H1 (cell line): ENCODE data around the gene NBPF9. TPM values are rescaled to one million over a fixed set of nuclear protein-coding genes. Genes with fewer than 3 reads are reported as not detected.
"Not testable (repeated sequence)": the region's sequence is repeated elsewhere in the genome, so short reads cannot be mapped to it uniquely, and the experiment has no call there.

Experiments
- CTCF ChIA-PET: fragments of 300-600 bp; sonication (Branson Sonifier 250); formaldehyde crosslinking; loops from one replicate; lab custom pipeline; 2021; ENCODE audit not compliant: partially characterized antibody; lab: Charles Lee
- POLR2A ChIA-PET: fragments of 300-600 bp; sonication (Branson Sonifier 250); formaldehyde crosslinking; loops from one replicate; lab custom pipeline; 2021; ENCODE audit warnings: inconsistent platforms; ENCODE audit not compliant: partially characterized antibody; lab: Charles Lee
- DNase-seq, 2 experiments: peaks; one replicate each; pipeline versions ENCODE4 v3.0.0 to v3.0.0-alpha.2; 2010 to 2022; ENCODE audit warnings: low spot score in 2 of 2, low read depth in 1 of 2, mixed read lengths in 1 of 2
- FAIRE-seq: peaks from 2 replicates; lab custom pipeline; 2011; peaks lifted over from hg19 to GRCh38; lab: Jason Lieb, UNC
- H2AFZ ChIP-seq: 2 replicates; pipeline ENCODE4 v1.8.1; 2012; ENCODE audit warnings: low read length, inconsistent platforms
- H2AK5ac ChIP-seq: 2 replicates; pipeline ENCODE4 v1.6.1; 2013; ENCODE audit warnings: low read depth, low read length
- H2BK120ac ChIP-seq: replicated peaks from 2 replicates; pipeline ENCODE3; 2013; ENCODE audit warnings: low read depth, low read length, inconsistent platforms
- H2BK12ac ChIP-seq: 2 replicates; pipeline ENCODE4 v1.6.1; 2013; ENCODE audit warnings: low read depth, low read length
- H2BK15ac ChIP-seq: 2 replicates; pipeline ENCODE4 v1.6.1; 2013; ENCODE audit warnings: low read length
- H2BK20ac ChIP-seq: 2 replicates; pipeline ENCODE4 v1.6.1; 2013; ENCODE audit warnings: low read length
- H2BK5ac ChIP-seq: 2 replicates; pipeline ENCODE4 v1.6.1; 2013; ENCODE audit warnings: low read depth, low read length
- H3K14ac ChIP-seq: 2 replicates; pipeline ENCODE4 v1.6.1; 2013; ENCODE audit warnings: inconsistent platforms; ENCODE audit not compliant: insufficient read length
- H3K18ac ChIP-seq: 2 replicates; pipeline ENCODE4 v1.6.1; 2013; ENCODE audit warnings: low read length; ENCODE audit errors: extremely low read depth
- H3K23ac ChIP-seq: 2 replicates; pipeline ENCODE4 v1.6.1; 2013; ENCODE audit warnings: inconsistent platforms; ENCODE audit not compliant: insufficient read length
- H3K23me2 ChIP-seq: 2 replicates; pipeline ENCODE4 v1.6.1; 2013; ENCODE audit warnings: low read depth, low read length
- H3K27ac ChIP-seq: 2 replicates; pipeline ENCODE4 v1.6.1; 2011; ENCODE audit warnings: low read depth, low read length, inconsistent platforms
- H3K27me3 ChIP-seq, 4 experiments: replicated peaks in 1 of 4; 1 replicate in 1 of 4; 2 replicates in 3 of 4; pipeline versions ENCODE4 v1.6.1 to v1.8.1; 2011 to 2013; ENCODE audit warnings: low read length in 3 of 4, mild to moderate bottlenecking in 3 of 4, inconsistent platforms in 2 of 4, mixed read lengths in 2 of 4, moderate library complexity in 1 of 4; ENCODE audit not compliant: control insufficient read depth in 3 of 4, insufficient read depth in 3 of 4; ENCODE audit errors: extremely low read depth in 1 of 4
- H3K36me3 ChIP-seq, 4 experiments: 2 replicates each; pipeline versions ENCODE4 v1.6.1 to v1.8.1; 2011 to 2013; ENCODE audit warnings: mild to moderate bottlenecking in 4 of 4, low read length in 3 of 4, moderate library complexity in 2 of 4, control low read depth in 1 of 4, inconsistent platforms in 1 of 4; ENCODE audit not compliant: insufficient read depth in 4 of 4, control insufficient read depth in 2 of 4
- H3K4ac ChIP-seq: replicated peaks from 2 replicates; pipeline ENCODE3; 2013; ENCODE audit warnings: low read length, low read depth, mixed read lengths, inconsistent platforms; ENCODE audit not compliant: insufficient read length
- H3K4me1 ChIP-seq, 4 experiments: replicated peaks in 1 of 4; 1 replicate in 1 of 4; 2 replicates in 3 of 4; pipeline versions ENCODE4 v1.6.1 to v1.8.1; 2011 to 2013; ENCODE audit warnings: low read length in 3 of 4, inconsistent platforms in 2 of 4, mixed read lengths in 1 of 4; ENCODE audit not compliant: insufficient read depth in 4 of 4, control insufficient read depth in 3 of 4
- H3K4me2 ChIP-seq, 2 experiments: 2 replicates each; pipeline versions ENCODE4 v1.6.1 to v1.8.1; 2011 to 2013; ENCODE audit warnings: low read depth in 2 of 2, low read length in 2 of 2, control low read depth in 1 of 2, inconsistent platforms in 1 of 2, mild to moderate bottlenecking in 1 of 2; ENCODE audit not compliant: insufficient read depth in 1 of 2
- H3K4me3 ChIP-seq, 4 experiments: fragments of 200-600, 300-600 bp in 1 of 4; sonication (generic), shearing (Covaris generic), sonication (Bioruptor Twin) in 1 of 4; 2 replicates each; pipeline versions ENCODE4 v1.5.1 to v1.8.1; 2011 to 2016; ENCODE audit warnings: low read length in 4 of 4, low read depth in 3 of 4, control low read depth in 2 of 4, inconsistent platforms in 2 of 4, mild to moderate bottlenecking in 2 of 4, mixed read lengths in 1 of 4, moderate library complexity in 1 of 4; ENCODE audit not compliant: insufficient read depth in 2 of 4; ENCODE audit errors: extremely low read depth in 1 of 4
- H3K56ac ChIP-seq: replicated peaks from 2 replicates; pipeline ENCODE3; 2013; ENCODE audit warnings: low read depth, mild to moderate bottlenecking, mixed read lengths, low read length, inconsistent platforms; ENCODE audit not compliant: insufficient read length
- H3K79me1 ChIP-seq: 2 replicates; pipeline ENCODE4 v1.6.1; 2013; ENCODE audit warnings: low read depth, low read length, control low read depth
- H3K79me2 ChIP-seq, 2 experiments: 2 replicates each; pipeline versions ENCODE4 v1.6.1 to v1.8.1; 2012 to 2013; ENCODE audit warnings: low read length in 2 of 2, mild to moderate bottlenecking in 2 of 2, inconsistent platforms in 1 of 2; ENCODE audit not compliant: insufficient read depth in 2 of 2, control insufficient read depth in 1 of 2
- H3K9ac ChIP-seq, 4 experiments: replicated peaks in 1 of 4; 1 replicate in 1 of 4; 2 replicates in 3 of 4; pipeline versions ENCODE4 v1.6.1 to v1.8.1; 2011 to 2013; ENCODE audit warnings: low read depth in 3 of 4, low read length in 3 of 4, control low read depth in 2 of 4, mild to moderate bottlenecking in 2 of 4, moderate library complexity in 2 of 4, inconsistent platforms in 1 of 4; ENCODE audit errors: extremely low read depth in 1 of 4
- H3K9me3 ChIP-seq, 2 experiments: 2 replicates each; pipeline versions ENCODE4 v1.6.1 to v1.8.1; 2012 to 2013; ENCODE audit warnings: mild to moderate bottlenecking in 2 of 2, moderate library complexity in 2 of 2, control low read depth in 1 of 2, inconsistent platforms in 1 of 2, low read depth in 1 of 2, low read length in 1 of 2, mixed read lengths in 1 of 2; ENCODE audit not compliant: insufficient read depth in 2 of 2
- H4K20me1 ChIP-seq, 2 experiments: replicated peaks in 1 of 2; 2 replicates each; pipeline versions ENCODE3 to v1.8.1; 2011 to 2013; ENCODE audit warnings: inconsistent platforms in 2 of 2, low read length in 2 of 2, mild to moderate bottlenecking in 1 of 2; ENCODE audit not compliant: insufficient read depth in 2 of 2, control insufficient read depth in 1 of 2
- H4K5ac ChIP-seq: 2 replicates; pipeline ENCODE4 v1.6.1; 2013; ENCODE audit warnings: low read length, low read depth, mixed read lengths, inconsistent platforms; ENCODE audit not compliant: insufficient read length
- H4K8ac ChIP-seq: 2 replicates; pipeline ENCODE4 v1.8.0; 2013; ENCODE audit warnings: mild to moderate bottlenecking, moderate library complexity, low read length, inconsistent platforms; ENCODE audit not compliant: insufficient read depth; ENCODE audit errors: extremely low read depth
- H4K91ac ChIP-seq: replicated peaks from 2 replicates; pipeline ENCODE3; 2013; ENCODE audit warnings: low read length, mixed read lengths, inconsistent platforms; ENCODE audit not compliant: insufficient read length
- WGBS, 2 experiments: shearing (Covaris generic) in 1 of 2; methylation state at CpG; one replicate each; pipeline versions ENCODE4 v1.1.6 to v1.1.7; 2013 to 2015; ENCODE audit warnings: low lambda C conversion rate in 2 of 2, mixed read lengths in 2 of 2, inconsistent platforms in 1 of 2, low coverage in 1 of 2, missing lambda C conversion rate in 1 of 2; ENCODE audit not compliant: insufficient replicate concordance in 2 of 2, insufficient coverage in 1 of 2, insufficient read length in 1 of 2; ENCODE audit errors: extremely low coverage in 1 of 2, missing lambda C conversion rate in 1 of 2; 5-methylcytosine and 5-hydroxymethylcytosine counted together
- polyA plus RNA-seq, 7 experiments: library from polyadenylated mRNA; depleted of rRNA in 3 of 7; stranded (reverse) in 5 of 7; unstranded in 2 of 7; fragments of >200 nt in 5 of 7; fragments of 200-250 nt in 2 of 7; gene quantifications; 1 replicate in 5 of 7; 2 replicates in 1 of 7; 4 replicates in 1 of 7; pipeline versions ENCODE4 v1.2.1 to v1.2.3, GENCODE V29; 2011 to 2013; ENCODE audit warnings: missing spikeins in 2 of 7, mixed read lengths in 2 of 7
- total RNA-seq: library from RNA; stranded (reverse); fragmentation: NEBNext Ultra II Directional; extraction: Animal tissue kit (Norgen Biotek cat#: 25700); gene quantifications from 2 replicates; pipeline ENCODE4 v1.2.1, GENCODE V29; 2021

The NBPF9 gene
- total and polyA plus RNA-seq, 2 of the 8 experiments (the other 6 are each of a cell fraction or from before 2014, with no cell fraction given): 3.1 to 3.7 TPM

DNA sequence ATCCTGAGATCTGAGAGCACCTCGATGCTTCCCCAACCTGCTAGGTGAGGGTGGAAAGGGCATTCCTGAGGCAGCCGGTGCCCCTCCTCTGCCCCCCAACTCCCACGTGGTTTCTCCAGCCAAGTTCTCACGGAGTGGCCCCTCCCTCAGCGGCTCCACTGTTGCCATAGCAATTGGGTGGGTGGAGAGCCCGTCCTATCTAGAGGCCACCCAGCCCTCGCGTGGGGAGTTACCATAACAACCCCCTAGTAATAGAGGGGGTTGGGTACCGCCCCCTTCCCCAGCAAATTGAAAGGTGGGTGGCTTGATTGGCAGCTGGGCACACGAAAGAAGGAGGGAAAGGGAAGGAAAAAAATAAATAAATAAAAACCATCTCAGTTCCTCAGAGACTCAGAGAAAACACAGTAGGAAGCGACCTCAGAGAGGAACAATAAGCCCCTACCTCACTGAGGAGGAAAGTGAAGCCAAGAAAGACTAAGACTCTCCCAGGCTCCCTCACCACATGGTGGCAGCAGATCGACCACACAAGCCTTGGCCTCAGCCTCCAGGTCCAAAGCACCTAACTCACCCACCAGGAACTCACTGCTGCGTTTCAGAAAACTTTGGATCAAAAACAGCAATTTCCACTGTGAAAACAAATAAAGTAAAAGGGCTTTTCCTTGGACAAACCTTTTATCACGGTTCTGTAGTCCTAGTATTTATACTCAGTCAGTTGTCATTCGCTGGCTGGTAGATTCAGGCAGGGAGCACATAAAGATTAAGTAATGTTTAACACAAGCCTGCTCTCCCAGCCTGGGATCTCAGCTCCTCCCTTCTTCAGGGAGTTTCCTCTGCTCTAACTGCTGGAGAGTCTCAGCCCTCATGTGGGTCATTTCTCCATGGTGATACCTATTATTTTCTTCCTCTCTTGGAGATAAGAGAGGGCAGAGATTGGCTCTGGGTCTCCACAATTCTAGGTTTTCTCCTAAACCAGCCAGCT lies 20.9 kb upstream of the NBPF9 start:
- FAIRE-seq, H4K8ac ChIP-seq, H2BK20ac ChIP-seq: not testable (repeated sequence)

More for the DNA sequence above, 20.9 kb upstream of the NBPF9 start:
- H3K23me2 ChIP-seq, H2BK15ac ChIP-seq, H4K20me1 ChIP-seq, H3K9ac ChIP-seq, CTCF ChIA-PET, H3K36me3 ChIP-seq, H3K18ac ChIP-seq, H3K79me1 ChIP-seq, H3K56ac ChIP-seq, H3K23ac ChIP-seq, H3K27me3 ChIP-seq, H4K91ac ChIP-seq, H3K4ac ChIP-seq, H4K5ac ChIP-seq, H2AFZ ChIP-seq, POLR2A ChIA-PET, H3K4me3 ChIP-seq, H2BK5ac ChIP-seq, H3K14ac ChIP-seq, H2BK12ac ChIP-seq, H3K4me2 ChIP-seq, H2BK120ac ChIP-seq, H2AK5ac ChIP-seq, H3K9me3 ChIP-seq, H3K79me2 ChIP-seq, H3K27ac ChIP-seq, H3K4me1 ChIP-seq: not testable (repeated sequence)
- WGBS, 2 experiments: 28% methylated on average over 3 of the region's 15 CpGs; no CpG with 5 or more reads in 1 of the 2 experiments
- DNase-seq: peak in 1 of 2 experiments; percentile 57
